Frontal cortex (tissue), 4 donors: ENCODE data around the gene COL24A1. TPM values are rescaled to one million over a fixed set of nuclear protein-coding genes. Genes with fewer than 3 reads are reported as not detected.
"Not testable (repeated sequence)": the region's sequence is repeated elsewhere in the genome, so short reads cannot be mapped to it uniquely, and the experiment has no call there.

Experiments used
- DNase-seq, 2 donors: peaks; one replicate each; pipeline ENCODE4 v3.0.0; 2012; ENCODE audit warnings: low spot score in 2 of 2
- FAIRE-seq: peaks from 2 replicates; lab custom pipeline; 2012; peaks lifted over from hg19 to GRCh38; lab: Jason Lieb, UNC
- total RNA-seq: library from RNA; depleted of rRNA; stranded (reverse); fragments of >200 nt; gene quantifications from one replicate; pipeline ENCODE4 v1.2.3, GENCODE V29; 2014
- donor health status: control.
- donor health status: control.
- donor health status: control.

The COL24A1 gene
- total RNA-seq, 1 donor from 2014 or later, result 1.6 TPM

- no peak for FAIRE-seq
- DNase-seq, result no peak
Observed at GRCh38 chr1:86016076-86016759, 140.4 kb downstream of the COL24A1 start.

DNA sequence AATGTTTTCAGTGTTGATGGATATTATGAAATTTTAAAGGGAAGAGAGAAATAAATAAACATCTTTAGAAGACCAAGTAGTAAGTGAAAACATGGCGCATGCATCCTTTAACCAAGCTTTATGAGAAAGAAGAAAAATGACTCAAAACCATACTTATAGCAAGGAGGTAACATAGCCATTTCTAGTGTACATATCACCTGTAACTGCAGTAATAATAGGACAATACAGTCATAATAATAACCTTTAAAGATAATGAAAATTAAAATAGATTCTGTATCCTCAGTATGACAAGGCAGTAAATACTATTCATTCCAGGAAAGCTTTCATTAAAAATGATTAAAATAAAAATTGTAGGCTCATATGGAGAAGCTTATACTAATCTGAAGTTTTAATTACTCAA lies 141.2 kb downstream of the COL24A1 start:
- no peak for DNase-seq
- no peak for FAIRE-seq

DNA sequence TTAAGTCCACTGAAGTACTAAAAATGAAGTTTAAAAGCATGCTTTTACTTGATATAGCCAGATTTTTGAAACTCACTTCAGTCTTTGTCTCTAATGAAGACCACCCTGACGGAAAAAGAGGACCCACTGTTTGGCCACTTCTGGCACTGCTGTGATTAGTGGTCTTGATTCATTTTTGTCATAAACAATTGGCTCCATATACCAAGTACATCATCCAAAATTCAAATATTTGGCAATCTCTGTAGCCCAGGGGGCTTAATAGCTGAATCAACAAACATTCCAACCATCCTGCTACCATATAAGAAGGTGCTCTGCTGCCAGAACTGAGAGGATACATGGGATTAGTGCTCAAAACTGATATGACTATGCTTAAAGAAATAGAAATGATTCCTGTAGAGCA lies 156.0 kb downstream of the COL24A1 start:
- no peak for FAIRE-seq
- DNase-seq, result no peak

- FAIRE-seq (no peak), DNase-seq (no peak)
Observed at GRCh38 chr1:85998105-85998855, 158.3 kb downstream of the COL24A1 start.

- FAIRE-seq, result no peak
- no peak for DNase-seq
Observed at GRCh38 chr1:85992791-85993190, 163.8 kb downstream of the COL24A1 start.

DNA sequence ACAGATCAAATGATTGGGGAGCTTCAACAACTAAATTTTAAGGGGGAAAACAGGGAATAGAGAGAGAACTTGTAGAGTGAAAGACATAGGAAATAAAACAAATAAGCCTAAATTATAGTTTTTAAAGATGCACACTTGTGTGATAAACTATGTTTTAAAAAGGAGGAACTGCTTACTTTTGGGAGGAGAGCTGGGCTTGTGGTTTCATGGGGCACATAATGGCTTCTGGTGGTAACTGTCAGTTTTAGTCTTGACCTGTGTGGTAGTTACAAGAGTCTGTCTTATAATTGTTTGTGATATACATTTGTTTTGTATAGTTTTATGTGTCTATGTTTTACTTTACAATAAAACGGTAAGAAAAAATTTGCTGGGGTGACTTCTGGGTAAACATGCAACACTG lies 165.3 kb downstream of the COL24A1 start:
- FAIRE-seq (no peak), DNase-seq (no peak)

DNA sequence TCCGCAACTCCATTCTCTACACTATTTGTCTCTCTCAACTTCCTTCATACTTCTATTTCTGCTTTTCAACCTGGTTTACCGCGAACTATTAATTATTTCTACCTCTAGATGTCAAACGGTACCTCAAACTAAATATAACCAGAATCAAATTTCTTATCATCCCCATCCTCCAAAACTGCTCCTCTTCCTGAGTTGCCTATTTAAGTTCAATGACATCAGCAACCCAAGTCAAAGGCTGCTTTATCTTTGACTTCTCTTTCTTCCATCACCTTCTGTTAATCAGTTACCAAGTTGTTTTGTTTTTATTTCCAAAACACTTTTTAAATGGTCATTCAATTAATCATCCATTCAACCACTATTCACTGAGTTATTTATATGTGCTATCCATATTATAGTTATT lies 171.9 kb downstream of the COL24A1 start:
- DNase-seq, result no peak
- FAIRE-seq, result no peak

- FAIRE-seq, result no peak
- DNase-seq, result no peak
Observed at GRCh38 chr1:85983316-85983715, 173.3 kb downstream of the COL24A1 start.

GRCh38 chr1:85976516-85977205 lies 179.9 kb downstream of the COL24A1 start:
- FAIRE-seq, result no peak
- no peak for DNase-seq

DNA sequence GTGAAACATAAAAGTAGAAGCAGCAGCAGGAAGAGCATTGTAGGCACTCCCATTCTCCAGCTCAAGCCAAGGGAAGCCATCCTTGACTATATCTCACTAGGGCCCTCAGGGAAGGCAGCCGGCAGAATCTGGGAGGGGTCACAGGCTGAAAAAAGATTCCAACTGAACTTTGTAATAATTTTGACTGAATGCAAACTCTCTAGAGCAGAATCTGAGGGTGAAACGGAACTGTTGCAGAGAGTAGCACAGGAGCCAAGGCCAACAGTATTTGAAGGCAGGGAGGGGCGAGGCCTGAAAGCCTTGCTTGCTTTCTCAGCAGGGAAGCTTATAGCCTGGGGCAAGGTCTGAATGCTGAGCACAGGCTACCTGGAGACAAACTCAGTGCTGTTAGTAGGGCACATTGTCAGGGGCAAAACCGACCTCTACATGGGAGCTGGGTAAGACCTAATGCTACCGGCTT lies 180.6 kb downstream of the COL24A1 start:
- DNase-seq (no peak), FAIRE-seq (no peak)

DNA sequence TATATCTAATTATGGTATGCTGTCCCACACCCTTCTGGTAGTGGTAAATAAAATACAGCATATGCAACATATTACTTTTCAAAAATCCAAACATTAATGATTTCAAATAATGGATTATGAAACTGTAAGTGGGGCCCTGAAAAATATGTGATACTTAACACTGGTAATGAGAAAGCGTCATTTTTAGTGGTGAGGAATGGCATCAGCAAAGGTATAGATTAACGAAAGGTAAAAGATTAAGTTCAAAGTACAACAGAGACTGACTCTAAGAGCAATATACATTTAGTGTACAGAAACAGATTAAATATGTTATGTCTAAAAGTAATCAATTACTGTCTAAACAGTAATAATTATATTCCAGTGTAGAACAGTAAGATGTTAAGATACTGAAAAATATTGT lies 194.1 kb downstream of the COL24A1 start:
- no peak for FAIRE-seq

DNA sequence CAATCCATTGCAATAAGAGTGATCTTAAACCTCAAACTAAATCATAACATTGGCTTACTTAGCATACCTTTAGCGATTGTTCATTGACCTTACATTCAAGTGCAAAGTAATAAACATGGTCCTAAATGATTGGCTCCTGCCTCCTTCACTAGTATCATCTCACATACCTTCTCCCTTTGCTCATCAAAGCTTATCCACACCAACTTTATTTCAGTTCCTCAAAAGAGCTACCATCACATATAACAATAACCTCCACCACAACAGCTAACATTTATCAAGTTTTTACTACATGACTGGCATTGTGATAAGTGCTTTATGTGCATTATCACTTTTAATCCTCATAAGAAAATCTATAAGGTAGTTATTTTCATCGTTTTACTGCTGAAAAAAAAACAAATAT lies 198.8 kb downstream of the COL24A1 start:
- FAIRE-seq (no peak), DNase-seq (no peak)

More for the DNA sequence above, 194.1 kb downstream of the COL24A1 start:
- no peak for DNase-seq

GRCh38 chr1:85955218-85955617 lies 201.4 kb downstream of the COL24A1 start:
- FAIRE-seq, DNase-seq: not testable (repeated sequence)

DNA sequence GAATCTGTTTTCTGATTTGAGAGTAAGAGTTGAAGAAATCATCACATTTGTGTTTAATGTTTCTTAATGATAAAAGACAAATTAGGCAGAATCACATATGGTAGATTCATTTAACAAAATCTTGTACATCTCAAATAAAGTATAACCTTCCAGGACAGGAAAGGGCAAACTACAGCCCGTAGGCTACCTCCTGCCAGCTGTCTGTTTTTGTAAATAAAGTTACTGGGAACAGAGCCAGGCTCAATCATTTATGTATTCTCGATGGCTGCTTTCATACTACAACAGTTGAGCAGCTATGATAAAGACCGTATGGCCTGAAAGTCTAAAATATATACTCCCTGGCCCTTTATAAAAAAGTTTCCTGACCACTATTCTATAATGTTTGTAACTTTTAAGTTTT lies 204.1 kb downstream of the COL24A1 start:
- DNase-seq (no peak), FAIRE-seq (no peak)

- FAIRE-seq (no peak), DNase-seq (no peak)
Observed at GRCh38 chr1:85947186-85947585, 209.4 kb downstream of the COL24A1 start.

GRCh38 chr1:85943945-85944344 lies 212.6 kb downstream of the COL24A1 start:
- FAIRE-seq (no peak), DNase-seq (no peak)

DNA sequence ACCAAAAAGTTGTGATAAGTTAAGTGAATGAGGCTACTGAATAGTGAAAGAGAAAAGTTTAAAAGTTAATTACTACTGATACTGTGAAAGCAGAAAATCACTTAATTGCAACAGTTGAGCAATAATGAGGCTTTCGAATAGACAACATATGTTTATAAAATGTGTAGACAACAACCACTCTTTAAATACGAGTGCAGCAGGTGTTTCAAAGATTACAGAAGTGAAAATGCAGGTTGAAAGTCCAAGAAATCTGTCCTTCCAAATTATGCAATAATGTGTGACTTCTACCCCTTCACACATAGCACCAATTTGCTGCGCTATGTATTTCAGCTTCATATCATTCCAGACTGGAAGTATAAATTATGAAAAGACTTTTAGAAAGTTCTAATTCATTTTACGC lies 213.0 kb downstream of the COL24A1 start:
- FAIRE-seq, result no peak
- DNase-seq, result no peak

DNA sequence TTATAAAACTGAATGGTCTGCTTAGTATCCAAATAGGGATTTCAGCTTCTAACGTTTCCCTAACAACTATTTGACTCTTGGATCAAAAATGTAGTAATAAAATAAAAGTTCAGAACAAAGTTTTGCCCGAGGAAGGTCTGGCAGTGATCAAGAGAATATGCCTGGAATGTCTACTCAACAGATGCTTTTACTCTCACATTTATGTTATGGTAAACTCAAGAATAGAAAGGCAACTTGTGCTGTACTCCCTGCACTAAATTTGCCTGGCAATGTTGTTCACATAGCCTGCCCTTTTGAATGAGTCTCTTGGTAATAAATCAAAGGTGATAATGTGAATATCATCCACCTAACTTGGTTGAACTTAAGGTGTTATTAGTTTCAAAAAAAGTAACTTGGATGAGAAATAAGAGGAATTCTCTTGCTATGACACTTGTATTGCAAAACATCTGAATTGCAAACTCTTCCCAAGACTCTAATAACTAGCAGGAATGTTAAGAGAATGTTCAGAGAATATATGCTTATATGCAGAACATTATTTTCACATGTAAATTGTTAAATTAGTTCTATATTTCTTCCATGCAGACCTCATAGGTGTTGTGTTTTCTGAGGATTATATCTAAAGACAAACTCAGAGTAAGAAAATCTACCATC lies 215.8 kb downstream of the COL24A1 start:
- no peak for FAIRE-seq
- DNase-seq, result no peak

GRCh38 chr1:85938829-85939228 lies 217.7 kb downstream of the COL24A1 start:
- FAIRE-seq (no peak), DNase-seq (no peak)

- no peak for FAIRE-seq
- no peak for DNase-seq
Observed at GRCh38 chr1:85936470-85936869, 220.1 kb downstream of the COL24A1 start.
